ENCODE data around the gene ZMYND8. TPM values are rescaled to one million over a fixed set of nuclear protein-coding genes. Genes with fewer than 3 reads are reported as not detected.

ZMYND8 gene
- total RNA-seq, 4 donors from 2014 or later: 44.6 to 78.6 (median 65.8) TPM

DNA sequence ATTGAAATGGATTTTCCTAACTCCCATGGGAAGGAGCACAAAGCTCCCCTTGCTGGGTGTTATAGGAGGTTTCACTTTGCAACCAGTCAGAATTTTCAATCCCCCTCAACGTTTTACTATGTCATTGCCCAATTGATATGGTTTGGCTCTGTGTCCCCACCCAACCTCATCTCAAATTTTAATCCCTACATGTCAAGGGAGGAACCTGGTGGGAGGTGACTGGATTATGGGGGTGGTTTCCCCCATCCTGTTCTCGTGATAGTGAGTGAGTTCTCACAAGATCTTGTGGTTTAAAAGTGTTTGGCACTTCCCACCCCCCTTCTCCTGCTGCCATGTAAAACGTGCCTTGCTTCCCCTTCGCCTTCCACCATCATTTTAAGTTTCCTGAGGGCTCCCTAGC lies 62.9 kb downstream of the ZMYND8 start:
- no peaks in the 10 kb centered on the region for H3K9me3 ChIP-seq
- TF ChIP-seq, protein P1, sequence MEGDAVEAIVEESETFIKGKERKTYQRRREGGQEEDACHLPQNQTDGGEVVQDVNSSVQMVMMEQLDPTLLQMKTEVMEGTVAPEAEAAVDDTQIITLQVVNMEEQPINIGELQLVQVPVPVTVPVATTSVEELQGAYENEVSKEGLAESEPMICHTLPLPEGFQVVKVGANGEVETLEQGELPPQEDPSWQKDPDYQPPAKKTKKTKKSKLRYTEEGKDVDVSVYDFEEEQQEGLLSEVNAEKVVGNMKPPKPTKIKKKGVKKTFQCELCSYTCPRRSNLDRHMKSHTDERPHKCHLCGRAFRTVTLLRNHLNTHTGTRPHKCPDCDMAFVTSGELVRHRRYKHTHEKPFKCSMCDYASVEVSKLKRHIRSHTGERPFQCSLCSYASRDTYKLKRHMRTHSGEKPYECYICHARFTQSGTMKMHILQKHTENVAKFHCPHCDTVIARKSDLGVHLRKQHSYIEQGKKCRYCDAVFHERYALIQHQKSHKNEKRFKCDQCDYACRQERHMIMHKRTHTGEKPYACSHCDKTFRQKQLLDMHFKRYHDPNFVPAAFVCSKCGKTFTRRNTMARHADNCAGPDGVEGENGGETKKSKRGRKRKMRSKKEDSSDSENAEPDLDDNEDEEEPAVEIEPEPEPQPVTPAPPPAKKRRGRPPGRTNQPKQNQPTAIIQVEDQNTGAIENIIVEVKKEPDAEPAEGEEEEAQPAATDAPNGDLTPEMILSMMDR (IDR thresholded peaks at IDR 0.05): no peak
- TF ChIP-seq EP300 (IDR thresholded peaks at IDR 0.05): no peak
- no peak for TF ChIP-seq POLR2A (IDR thresholded peaks at IDR 0.05; ENCODE audit: low read depth)
- TF ChIP-seq POLR2AphosphoS5 (IDR thresholded peaks at IDR 0.05): no peak
- no peak overlapping the region for H3K27ac ChIP-seq (replicated peaks in 1 of 4)
- peaks cover 9 to 25% (median 20%) of the 10 kb centered on the region in 4 donors for H3K4me1 ChIP-seq
- 83% methylated on average over 4 of the region's 4 CpGs for WGBS
- intact Hi-C loops (cut with DNase I): no loop called here
- DNase-seq (ENCODE audit: extremely low spot score): no peak
- no peak overlapping the region for H3K4me3 ChIP-seq
- no peaks in the 10 kb centered on the region for H3K27me3 ChIP-seq
- peaks cover 47 to 99% (median 74%) of the 10 kb centered on the region in 4 donors for H3K36me3 ChIP-seq

DNA sequence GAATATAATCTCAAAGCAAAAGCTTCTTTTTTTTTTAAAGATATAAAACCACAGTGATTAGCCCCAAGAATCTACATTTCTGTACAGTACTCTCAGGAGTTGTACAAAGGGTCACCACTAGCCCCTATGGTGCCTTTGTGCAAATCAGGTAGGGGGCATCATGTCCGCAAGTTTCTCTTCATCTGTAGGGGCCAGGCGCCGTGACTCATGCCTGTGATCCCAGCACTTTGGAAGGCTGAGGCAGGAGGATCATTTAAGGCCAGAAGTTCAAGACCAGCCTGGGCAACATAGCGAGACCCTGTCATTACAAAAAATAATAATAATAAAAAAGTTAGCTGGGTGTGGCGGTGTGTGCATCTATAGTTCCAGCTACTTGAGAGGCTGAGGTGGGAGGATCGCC lies 63.9 kb downstream of the ZMYND8 start:
- Histone ChIP-seq H3K27me3 (no peaks in the 10 kb centered on the region), H3K4me1 (peaks cover 9 to 25% (median 20%) of the 10 kb centered on the region in 4 donors), H3K4me3 (no peak overlapping the region), H3K9me3 (no peaks in the 10 kb centered on the region), H3K36me3 (peaks cover 47 to 99% (median 69%) of the 10 kb centered on the region in 4 donors), H3K27ac (replicated peaks in 1 of 4) (no peak overlapping the region)
- WGBS: 96% methylated on average over 6 of the region's 6 CpGs
- intact Hi-C loops (cut with DNase I): no loop called here
- TF ChIP-seq, protein P1 (IDR thresholded peaks at IDR 0.05): no peak
- TF ChIP-seq POLR2AphosphoS5 (IDR thresholded peaks at IDR 0.05): no peak
- TF ChIP-seq POLR2A (IDR thresholded peaks at IDR 0.05; ENCODE audit: low read depth): no peak
- no peak for TF ChIP-seq EP300 (IDR thresholded peaks at IDR 0.05)
- no peak for DNase-seq (ENCODE audit: extremely low spot score)

DNA sequence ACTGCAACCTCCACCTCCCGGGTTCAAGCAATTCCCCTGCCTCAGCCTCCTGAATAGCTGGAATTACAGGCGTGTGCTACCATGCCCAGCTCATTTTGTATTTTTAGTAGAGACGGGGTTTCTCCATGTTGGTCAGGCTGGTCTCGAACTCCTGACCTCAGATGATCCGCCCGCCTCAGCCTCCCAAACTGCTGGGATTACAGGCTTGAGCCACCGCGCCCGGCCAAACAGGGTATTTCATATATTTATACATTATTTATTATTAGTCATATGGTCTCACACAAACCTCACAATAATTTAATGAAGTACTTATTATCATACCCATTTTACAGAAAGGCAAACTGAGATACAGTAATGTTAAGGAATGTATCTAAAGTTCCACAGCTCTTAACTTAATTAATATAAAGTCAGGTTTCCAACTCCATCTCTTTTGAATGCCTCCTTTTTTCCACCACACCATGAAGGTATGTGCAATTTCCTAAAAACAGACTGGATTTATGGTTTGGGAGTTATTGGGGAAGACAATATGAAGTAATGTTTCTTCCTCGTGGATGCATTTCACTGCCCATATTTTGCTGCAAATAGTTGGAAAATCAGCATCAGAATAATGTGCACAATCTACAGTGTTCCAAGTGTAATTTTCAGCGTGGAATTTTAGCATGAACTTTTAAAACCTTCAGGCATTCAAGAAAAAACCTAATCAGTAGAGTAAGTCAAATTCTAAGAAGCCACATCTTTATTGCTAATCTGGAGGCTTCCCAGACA lies 65.7 kb downstream of the ZMYND8 start:
- WGBS: 96% methylated on average over 11 of the region's 11 CpGs
- no peak for TF ChIP-seq POLR2A (IDR thresholded peaks at IDR 0.05; ENCODE audit: low read depth)
- no peak for TF ChIP-seq EP300 (IDR thresholded peaks at IDR 0.05)
- no peak for TF ChIP-seq POLR2AphosphoS5 (IDR thresholded peaks at IDR 0.05)
- TF ChIP-seq, protein P1 (IDR thresholded peaks at IDR 0.05): no peak
- no peak overlapping the region for H3K27ac ChIP-seq (replicated peaks in 1 of 4)
- peaks cover 57 to 99% (median 76%) of the 10 kb centered on the region in 4 donors for H3K36me3 ChIP-seq
- DNase-seq (ENCODE audit: extremely low spot score): no peak
- intact Hi-C loops (cut with DNase I): no loop called here
- no peak overlapping the region for H3K4me3 ChIP-seq
- H3K4me1 ChIP-seq: peaks cover 3 to 12% (median 7%) of the 10 kb centered on the region in 4 donors
- no peaks in the 10 kb centered on the region for H3K9me3 ChIP-seq
- no peaks in the 10 kb centered on the region for H3K27me3 ChIP-seq

DNA sequence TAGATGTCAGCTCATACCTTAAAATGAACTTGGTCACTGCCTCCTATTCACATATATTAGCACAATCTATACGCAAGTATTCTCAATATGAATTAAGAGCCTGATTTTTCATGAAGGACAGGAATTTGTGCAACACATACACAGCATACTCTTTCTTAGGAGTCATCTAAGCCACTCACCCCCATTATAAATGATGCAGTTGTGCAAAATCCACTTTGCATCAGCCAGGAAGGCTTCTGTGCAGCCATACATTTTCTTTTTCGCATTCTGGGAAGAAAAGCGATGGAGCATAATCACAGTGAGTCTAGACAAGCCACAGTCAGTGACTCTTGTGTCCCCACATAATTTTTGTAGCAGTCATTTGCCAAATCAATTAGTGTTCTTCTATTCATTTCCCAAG lies 66.5 kb downstream of the ZMYND8 start:
- no peaks in the 10 kb centered on the region for H3K27me3 ChIP-seq
- peaks cover 0 to 4% (median 2%) of the 10 kb centered on the region in 4 donors for H3K4me1 ChIP-seq
- H3K27ac ChIP-seq (replicated peaks in 1 of 4): no peak overlapping the region
- no peak for DNase-seq (ENCODE audit: extremely low spot score)
- H3K9me3 ChIP-seq: no peaks in the 10 kb centered on the region
- H3K36me3 ChIP-seq: peaks cover 57 to 99% (median 79%) of the 10 kb centered on the region in 4 donors
- no peak overlapping the region for H3K4me3 ChIP-seq
- intact Hi-C loops (cut with DNase I): no loop called here
- 78% methylated on average over 3 of the region's 3 CpGs for WGBS
- TF ChIP-seq POLR2A (IDR thresholded peaks at IDR 0.05; ENCODE audit: low read depth) (no peak), EP300 (IDR thresholded peaks at IDR 0.05) (no peak), POLR2AphosphoS5 (IDR thresholded peaks at IDR 0.05) (no peak)
- TF ChIP-seq, protein P1 (IDR thresholded peaks at IDR 0.05): no peak
